GM12874 (cell line): ENCODE measurements around the gene AIF1.

Experiments used
- TF ChIP-seq, protein P1 (sequence below): IDR thresholded peaks from 2 replicates; pipeline ENCODE4 v1.5.1; 2011; ENCODE audit warnings: low read depth, mild to moderate bottlenecking, control low read depth, low read length, moderate library complexity; ENCODE audit not compliant: insufficient read depth

Gene AIF1

DNA sequence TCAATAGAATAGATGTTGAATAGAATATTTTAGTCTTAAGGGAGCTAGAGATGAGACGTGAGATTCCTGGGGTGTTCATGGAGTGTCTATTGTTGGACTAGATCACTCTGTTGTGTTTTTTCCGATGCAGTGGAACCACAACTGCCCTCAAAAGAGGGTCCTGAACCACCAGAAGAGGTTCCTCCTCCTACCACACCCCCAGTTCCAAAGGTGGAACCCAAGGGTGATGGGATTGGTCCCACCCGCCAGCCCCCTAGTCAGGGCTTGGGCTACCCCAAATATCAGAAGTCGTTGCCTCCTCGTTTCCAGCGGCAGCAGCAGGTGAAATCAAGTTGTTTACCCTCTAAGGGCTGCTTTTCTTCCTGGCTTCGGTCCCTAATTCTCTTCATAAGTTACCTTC, 14.0 kb downstream of the AIF1 start:
- TF ChIP-seq, protein P1, sequence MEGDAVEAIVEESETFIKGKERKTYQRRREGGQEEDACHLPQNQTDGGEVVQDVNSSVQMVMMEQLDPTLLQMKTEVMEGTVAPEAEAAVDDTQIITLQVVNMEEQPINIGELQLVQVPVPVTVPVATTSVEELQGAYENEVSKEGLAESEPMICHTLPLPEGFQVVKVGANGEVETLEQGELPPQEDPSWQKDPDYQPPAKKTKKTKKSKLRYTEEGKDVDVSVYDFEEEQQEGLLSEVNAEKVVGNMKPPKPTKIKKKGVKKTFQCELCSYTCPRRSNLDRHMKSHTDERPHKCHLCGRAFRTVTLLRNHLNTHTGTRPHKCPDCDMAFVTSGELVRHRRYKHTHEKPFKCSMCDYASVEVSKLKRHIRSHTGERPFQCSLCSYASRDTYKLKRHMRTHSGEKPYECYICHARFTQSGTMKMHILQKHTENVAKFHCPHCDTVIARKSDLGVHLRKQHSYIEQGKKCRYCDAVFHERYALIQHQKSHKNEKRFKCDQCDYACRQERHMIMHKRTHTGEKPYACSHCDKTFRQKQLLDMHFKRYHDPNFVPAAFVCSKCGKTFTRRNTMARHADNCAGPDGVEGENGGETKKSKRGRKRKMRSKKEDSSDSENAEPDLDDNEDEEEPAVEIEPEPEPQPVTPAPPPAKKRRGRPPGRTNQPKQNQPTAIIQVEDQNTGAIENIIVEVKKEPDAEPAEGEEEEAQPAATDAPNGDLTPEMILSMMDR, result no peak

DNA sequence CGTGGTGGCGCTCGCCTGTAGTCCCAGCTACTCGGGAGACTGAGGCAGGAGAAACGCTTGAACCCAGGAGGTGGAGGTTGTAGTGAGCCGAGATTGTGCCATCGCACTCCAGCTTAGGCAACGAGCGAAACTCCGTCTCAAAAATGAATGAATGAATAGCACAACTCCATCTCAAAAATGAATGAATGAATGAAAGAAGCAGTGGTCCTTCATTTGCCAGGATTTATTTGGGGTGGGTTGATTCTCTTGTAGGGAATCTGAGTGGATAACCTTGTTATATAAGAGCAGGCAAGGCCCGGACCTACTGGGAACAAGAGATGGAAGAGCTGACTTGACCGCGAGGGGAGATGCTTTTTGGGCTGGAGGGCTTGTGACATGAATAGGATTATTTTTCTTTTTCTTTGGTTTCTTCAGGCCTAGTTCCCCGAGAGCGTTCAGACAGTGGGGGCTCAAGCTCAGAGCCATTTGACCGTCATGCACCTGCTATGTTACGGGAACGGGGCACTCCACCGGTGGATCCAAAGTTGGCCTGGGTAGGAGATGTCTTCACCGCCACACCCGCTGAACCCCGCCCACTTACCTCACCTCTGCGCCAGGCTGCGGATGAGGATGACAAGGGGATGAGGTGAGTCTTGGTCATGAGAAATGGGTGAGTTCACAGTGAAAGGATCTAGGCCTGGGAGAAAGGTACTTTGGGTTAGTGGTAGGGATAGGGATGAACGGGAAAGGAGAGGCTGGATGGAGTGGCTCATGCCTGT, 15.3 kb downstream of the AIF1 start:
- TF ChIP-seq, protein P1, result no peak

DNA sequence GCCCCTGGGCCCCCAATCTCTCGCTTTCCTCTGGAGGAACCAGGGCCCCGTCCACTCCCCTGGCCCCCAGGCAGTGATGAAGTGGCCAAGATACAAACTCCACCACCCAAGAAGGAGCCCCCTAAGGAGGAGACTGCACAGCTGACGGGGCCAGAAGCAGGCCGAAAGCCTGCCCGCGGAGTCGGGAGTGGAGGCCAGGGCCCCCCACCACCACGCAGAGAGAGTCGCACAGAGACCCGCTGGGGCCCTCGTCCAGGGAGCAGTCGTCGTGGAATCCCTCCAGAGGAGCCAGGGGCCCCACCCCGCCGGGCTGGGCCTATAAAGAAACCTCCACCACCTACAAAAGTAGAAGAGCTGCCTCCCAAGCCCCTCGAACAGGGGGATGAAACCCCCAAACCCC, 16.2 kb downstream of the AIF1 start:
- TF ChIP-seq, protein P1, result no peak

DNA sequence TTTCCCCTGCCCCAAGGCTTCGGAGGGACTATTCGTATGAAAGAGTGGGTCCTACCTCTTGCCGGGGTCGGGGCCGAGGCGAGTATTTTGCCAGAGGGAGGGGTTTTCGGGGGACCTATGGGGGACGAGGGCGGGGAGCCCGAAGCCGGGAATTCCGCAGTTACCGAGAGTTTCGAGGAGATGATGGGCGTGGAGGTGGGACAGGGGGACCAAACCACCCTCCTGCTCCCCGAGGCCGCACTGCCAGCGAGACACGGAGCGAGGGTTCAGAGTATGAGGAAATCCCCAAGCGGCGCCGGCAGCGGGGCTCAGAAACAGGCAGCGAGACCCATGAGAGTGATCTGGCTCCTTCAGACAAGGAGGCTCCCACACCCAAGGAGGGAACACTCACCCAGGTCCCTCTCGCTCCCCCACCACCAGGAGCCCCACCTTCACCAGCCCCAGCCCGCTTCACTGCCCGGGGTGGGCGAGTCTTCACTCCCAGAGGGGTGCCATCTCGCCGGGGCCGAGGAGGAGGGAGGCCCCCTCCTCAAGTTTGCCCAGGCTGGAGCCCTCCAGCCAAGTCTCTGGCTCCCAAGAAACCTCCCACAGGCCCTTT, 16.7 kb downstream of the AIF1 start:
- TF ChIP-seq, protein P1, result no peak

DNA sequence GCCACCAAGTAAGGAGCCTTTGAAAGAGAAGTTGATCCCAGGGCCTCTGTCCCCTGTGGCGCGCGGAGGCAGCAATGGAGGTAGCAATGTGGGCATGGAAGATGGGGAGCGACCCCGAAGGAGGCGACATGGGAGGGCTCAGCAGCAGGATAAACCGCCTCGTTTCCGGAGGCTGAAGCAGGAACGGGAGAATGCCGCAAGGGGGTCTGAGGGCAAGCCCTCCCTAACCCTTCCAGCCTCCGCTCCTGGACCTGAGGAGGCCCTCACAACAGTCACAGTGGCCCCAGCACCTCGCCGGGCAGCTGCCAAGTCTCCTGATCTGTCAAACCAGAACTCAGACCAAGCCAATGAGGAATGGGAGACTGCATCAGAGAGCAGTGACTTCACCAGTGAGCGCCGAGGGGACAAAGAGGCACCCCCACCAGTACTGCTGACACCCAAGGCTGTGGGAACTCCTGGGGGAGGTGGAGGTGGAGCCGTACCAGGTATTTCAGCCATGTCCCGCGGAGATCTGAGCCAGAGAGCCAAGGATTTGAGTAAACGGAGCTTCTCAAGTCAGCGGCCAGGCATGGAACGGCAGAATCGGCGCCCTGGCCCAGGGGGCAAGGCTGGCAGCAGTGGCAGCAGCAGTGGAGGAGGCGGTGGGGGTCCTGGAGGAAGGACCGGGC, 17.4 kb downstream of the AIF1 start:
- TF ChIP-seq, protein P1, result no peak

DNA sequence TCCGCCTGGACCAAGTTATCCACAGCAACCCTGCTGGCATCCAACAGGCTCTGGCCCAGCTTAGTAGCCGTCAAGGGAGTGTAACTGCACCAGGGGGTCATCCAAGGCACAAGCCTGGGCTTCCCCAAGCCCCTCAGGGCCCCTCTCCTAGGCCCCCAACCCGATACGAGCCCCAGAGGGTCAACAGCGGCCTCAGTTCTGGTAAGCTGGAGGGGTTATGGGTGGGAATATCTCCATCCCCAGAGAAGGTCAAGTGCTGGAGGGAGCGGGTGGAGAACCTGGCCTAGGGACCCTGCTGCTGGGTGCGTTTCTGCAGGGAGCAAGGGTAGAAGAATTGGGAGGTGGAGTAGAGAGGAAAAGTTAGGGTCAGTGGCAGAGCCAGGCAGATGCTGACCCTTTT, 18.4 kb downstream of the AIF1 start:
- TF ChIP-seq, protein P1, result no peak

DNA sequence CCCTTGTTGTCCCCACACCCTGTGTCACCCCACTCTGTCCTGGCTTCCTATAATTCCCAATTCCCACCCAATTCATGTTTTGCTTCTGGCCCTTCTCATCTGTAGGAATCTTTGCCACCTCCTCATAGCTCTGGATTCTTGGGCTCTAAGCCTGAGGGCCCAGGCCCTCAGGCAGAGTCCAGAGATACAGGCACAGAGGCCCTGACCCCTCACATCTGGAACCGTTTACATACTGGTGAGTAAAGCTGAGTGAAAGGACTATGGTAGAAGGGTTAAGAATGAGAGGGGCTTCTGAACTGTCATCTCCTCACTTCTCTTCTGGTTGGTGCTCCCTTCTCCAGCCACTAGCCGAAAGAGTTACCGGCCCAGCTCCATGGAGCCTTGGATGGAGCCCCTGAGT, 19.1 kb downstream of the AIF1 start:
- TF ChIP-seq, protein P1, result no peak
